Upper lobe of left lung (tissue), 6 donors: ENCODE results near the gene NTF4. TPM values are rescaled to one million over a fixed set of nuclear protein-coding genes. Genes with fewer than 3 reads are reported as not detected.

Source experiments
- ATAC-seq, 2 donors: fragments of 200-7000 bp; cut with Tn5 transposase; one replicate each; pipeline ENCODE4 v1.9.1; 2022; ENCODE audit warnings: mild to moderate bottlenecking in 2 of 2, moderate library complexity in 2 of 2; ENCODE audit not compliant: low FRiP score in 2 of 2
- DNase-seq, 2 donors: peaks; one replicate each; pipeline ENCODE4 v3.0.0-alpha.2; 2019 to 2020
- H3K27ac ChIP-seq, 4 donors: fragments of 200-600 bp; sonication (generic); one replicate each; pipeline ENCODE4 v1.5.1; 2016 to 2019
- H3K27me3 ChIP-seq, 4 donors: fragments of 200-600 bp; sonication (generic); one replicate each; pipeline ENCODE4 v1.5.1; 2017 to 2019
- H3K36me3 ChIP-seq, 4 donors: fragments of 200-600 bp; sonication (generic); one replicate each; pipeline ENCODE4 v1.5.1; 2016 to 2019
- H3K4me1 ChIP-seq, 4 donors: fragments of 200-600 bp; sonication (generic); one replicate each; pipeline ENCODE4 v1.5.1; 2018 to 2019
- H3K4me3 ChIP-seq, 4 donors: fragments of 200-600 bp; sonication (generic); one replicate each; pipeline ENCODE4 v1.5.1; 2017 to 2019; ENCODE audit warnings: mild to moderate bottlenecking in 2 of 4, moderate library complexity in 1 of 4
- H3K9me3 ChIP-seq, 4 donors: fragments of 200-600 bp; sonication (generic); one replicate each; pipeline ENCODE4 v1.5.1; 2018 to 2019
- EP300 ChIP-seq, 4 donors: sonication (generic); formaldehyde crosslinking; IDR thresholded peaks; one replicate each; pipeline ENCODE4 v1.5.1; 2017; ENCODE audit warnings: antibody characterized with exemption in 4 of 4, control low read depth in 2 of 4
- POLR2A ChIP-seq, 4 donors: fragments of 450-650 bp; IDR thresholded peaks; one replicate each; pipeline ENCODE4 v1.5.1; 2016 to 2017; ENCODE audit warnings: antibody characterized with exemption in 4 of 4, mild to moderate bottlenecking in 2 of 4
- POLR2AphosphoS5 ChIP-seq, 2 donors: sonication (generic); formaldehyde crosslinking; IDR thresholded peaks; one replicate each; pipeline ENCODE4 v1.5.1; 2017; ENCODE audit warnings: antibody characterized with exemption in 2 of 2
- WGBS, 2 donors: methylation state at CpG; one replicate each; pipeline ENCODE4 v1.1.5; 2017 to 2018; 5-methylcytosine and 5-hydroxymethylcytosine counted together
- total RNA-seq, 6 donors: library from RNA; depleted of rRNA in 4 of 6; stranded (reverse); fragments of >200 nt in 4 of 6; gene quantifications; one replicate each; pipeline versions ENCODE4 v1.1.0 to v1.2.1, GENCODE V29; 2016 to 2021
- TF ChIP-seq, protein P1 (sequence below), 6 experiments: fragments of 450-650 bp in 4 of 6; fragments of 200-600 bp in 2 of 6; sonication (generic) in 2 of 6; IDR thresholded peaks; one replicate each; pipeline ENCODE4 v1.5.1; 2016 to 2019; ENCODE audit warnings: antibody characterized with exemption in 6 of 6
- donor health status: DM: no; HTN: no; CAD: no; lungs with moderate emphysema.
- donor health status: DM: no; HTN: yes; CAD: no; lungs with severe emphysema.

NTF4 gene
- 10 to 100 TPM in 1 of 6 donors, 1 to 10 TPM in 5; 1.2 to 10.5 (median 4.9) TPM for total RNA-seq

DNA sequence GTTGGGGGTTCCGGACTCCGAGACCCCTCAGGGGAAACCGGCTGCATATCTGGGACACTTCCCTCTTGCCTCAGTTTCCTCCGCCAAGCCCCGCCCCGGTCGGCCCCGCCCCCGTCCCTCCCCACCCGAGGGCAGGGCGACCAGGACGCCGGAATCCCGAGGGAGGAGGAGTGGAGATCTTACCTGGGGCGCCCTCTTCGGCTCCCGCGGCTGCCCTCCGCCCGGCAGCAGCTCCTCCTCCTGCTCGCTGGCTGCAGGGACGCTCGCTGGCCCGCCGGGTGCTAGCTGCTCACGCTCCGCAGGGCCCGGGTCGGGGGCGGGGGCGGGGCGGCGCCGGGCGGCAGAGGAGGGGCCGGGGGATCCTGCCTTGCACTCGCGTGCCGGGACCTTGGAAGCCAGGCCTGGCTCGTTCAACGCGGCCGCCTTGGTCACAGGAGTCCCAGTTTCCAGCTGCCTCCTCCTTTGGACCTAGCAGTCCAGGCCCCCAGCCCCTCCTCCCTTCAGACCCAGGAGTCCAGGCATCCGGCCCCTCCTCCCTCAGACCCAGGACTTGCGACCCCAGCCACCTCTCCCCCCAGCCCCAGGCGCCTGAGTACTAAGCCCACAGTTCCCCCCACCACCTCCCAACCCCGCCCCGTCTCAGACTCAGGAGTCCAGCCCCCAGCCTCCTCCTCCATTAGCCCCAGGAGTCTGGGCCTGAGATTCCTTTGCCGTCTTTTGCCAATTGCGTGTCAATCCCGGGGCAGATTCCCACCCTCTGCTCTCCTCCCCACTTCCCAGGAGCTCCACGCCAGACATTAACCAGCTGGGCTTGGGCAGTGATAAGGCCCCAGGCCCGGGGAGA is at the start of gene NTF4:
TSS of gene NTF4 (minus strand) at position 51 of the 844 bp plus-strand sequence. CDS start 2,821 bp downstream, outside the sequence.
- TF ChIP-seq POLR2A (IDR thresholded peaks at IDR 0.05), result no peak
- TF ChIP-seq, protein P1, sequence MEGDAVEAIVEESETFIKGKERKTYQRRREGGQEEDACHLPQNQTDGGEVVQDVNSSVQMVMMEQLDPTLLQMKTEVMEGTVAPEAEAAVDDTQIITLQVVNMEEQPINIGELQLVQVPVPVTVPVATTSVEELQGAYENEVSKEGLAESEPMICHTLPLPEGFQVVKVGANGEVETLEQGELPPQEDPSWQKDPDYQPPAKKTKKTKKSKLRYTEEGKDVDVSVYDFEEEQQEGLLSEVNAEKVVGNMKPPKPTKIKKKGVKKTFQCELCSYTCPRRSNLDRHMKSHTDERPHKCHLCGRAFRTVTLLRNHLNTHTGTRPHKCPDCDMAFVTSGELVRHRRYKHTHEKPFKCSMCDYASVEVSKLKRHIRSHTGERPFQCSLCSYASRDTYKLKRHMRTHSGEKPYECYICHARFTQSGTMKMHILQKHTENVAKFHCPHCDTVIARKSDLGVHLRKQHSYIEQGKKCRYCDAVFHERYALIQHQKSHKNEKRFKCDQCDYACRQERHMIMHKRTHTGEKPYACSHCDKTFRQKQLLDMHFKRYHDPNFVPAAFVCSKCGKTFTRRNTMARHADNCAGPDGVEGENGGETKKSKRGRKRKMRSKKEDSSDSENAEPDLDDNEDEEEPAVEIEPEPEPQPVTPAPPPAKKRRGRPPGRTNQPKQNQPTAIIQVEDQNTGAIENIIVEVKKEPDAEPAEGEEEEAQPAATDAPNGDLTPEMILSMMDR (IDR thresholded peaks at IDR 0.05), result no peak
- no peak for TF ChIP-seq POLR2AphosphoS5 (IDR thresholded peaks at IDR 0.05)
- no peak for TF ChIP-seq EP300 (IDR thresholded peaks at IDR 0.05)
- DNase-seq, result peak; percentile 50 to 88
- Histone ChIP-seq H3K9me3 (no peaks in the 10 kb centered on the region), H3K4me1 (peaks cover 7 to 10% (median 8%) of the 10 kb centered on the region in 4 donors), H3K27ac (peak within 1 kb of the TSS; percentile 1 to 29 (median 10)), H3K27me3 (peaks cover 3 to 23% (median 9%) of the 10 kb centered on the region in 4 donors), H3K4me3 (peak within 1 kb of the TSS in 3 of 4 donors; percentile 26 to 36 (median 33)), H3K36me3 (no peaks in the 10 kb centered on the region)
- ATAC-seq, result peak; percentile 19 to 44
- 9 to 13% methylated on average over 22 to 30 of the region's 53 CpGs for WGBS, 2 donors

DNA sequence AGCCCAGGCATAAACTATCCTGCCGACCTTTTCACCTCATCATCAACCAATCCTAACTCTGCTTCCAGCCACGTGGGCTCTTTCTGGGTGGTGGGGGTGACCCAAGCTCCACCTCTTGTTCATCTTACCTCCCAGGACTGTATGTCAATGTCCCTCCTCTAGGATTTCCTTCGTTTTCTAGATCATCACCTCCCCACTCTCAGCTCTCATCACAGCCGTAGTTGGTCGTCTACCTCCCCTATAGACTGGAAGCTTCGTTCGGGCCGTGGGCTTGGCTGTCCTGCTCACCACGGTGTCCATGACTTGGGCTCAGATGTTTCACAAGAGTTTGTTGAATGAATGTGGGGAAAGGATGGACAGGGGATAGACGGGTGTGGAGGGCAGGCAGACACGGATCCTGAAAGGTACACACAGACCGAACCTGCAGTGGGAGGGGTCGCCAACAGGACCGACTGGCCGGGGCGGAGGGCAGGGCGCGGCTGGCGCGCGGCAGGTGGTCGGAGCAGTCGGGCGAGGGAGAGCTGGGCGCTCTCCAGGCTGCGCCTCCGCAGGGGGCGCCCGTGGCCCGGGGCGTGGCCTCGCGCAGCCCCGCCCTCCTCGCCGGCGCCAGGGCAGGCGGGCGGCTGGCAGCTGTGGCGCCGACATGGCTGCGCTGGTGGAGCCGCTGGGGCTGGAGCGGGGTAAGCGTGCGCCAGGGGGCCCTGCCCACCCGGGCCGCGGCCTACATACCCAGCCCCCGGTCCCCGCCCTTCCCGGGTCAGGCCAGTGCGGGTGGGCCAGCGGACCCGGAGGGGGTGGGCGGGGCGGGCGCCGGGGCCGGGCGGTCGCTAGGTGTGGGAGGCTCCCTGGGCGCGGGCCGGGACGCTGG is 49.4 kb upstream of the NTF4 start, which contains the start of gene LIN7B:
TSS of gene LIN7B (plus strand) at position 609 of the 868 bp plus-strand sequence. CDS start at position 644, 35 bp downstream.
- Histone ChIP-seq H3K4me3 (peak within 1 kb of the TSS; percentile 70 to 99 (median 86)), H3K36me3 (peaks cover 0 to 7% (median under 1%) of the 10 kb centered on the region in 4 donors), H3K27ac (peak within 1 kb of the TSS; percentile 69 to 88 (median 74)), H3K9me3 (no peaks in the 10 kb centered on the region), H3K4me1 (peaks cover 20 to 33% (median 27%) of the 10 kb centered on the region in 4 donors), H3K27me3 (no peaks in the 10 kb centered on the region)
- peak; percentile 72 to 82 for ATAC-seq
- 0 to 1% methylated on average over 41 to 50 of the region's 66 CpGs for WGBS, 2 donors
- TF ChIP-seq POLR2A (IDR thresholded peaks at IDR 0.05) (peak in 1 of 4 donors; percentile 50), EP300 (IDR thresholded peaks at IDR 0.05) (no peak), POLR2AphosphoS5 (IDR thresholded peaks at IDR 0.05) (peak in 1 of 2 donors; percentile 12)
- TF ChIP-seq, protein P1 (IDR thresholded peaks at IDR 0.05), result peak; percentile 49 to 85 (median 74)
- DNase-seq, result peak; percentile 70 to 96

GRCh38 chr19:49111218-49111998 is 46.8 kb upstream of the NTF4 start:
- WGBS, 2 donors, result 77 to 81% methylated on average over 11 of the region's 11 CpGs

More at GRCh38 chr19:49111218-49111998, 46.8 kb upstream of the NTF4 start:
- Histone ChIP-seq H3K27ac (no peak overlapping the region), H3K4me1 (peaks cover 7 to 19% (median 15%) of the 10 kb centered on the region in 4 donors), H3K27me3 (no peaks in the 10 kb centered on the region), H3K4me3 (no peak overlapping the region), H3K9me3 (no peaks in the 10 kb centered on the region), H3K36me3 (peaks cover 9 to 33% (median 25%) of the 10 kb centered on the region in 4 donors)
- ATAC-seq, result no peak
- DNase-seq, result no peak
- TF ChIP-seq POLR2AphosphoS5 (IDR thresholded peaks at IDR 0.05) (no peak), POLR2A (IDR thresholded peaks at IDR 0.05) (no peak), EP300 (IDR thresholded peaks at IDR 0.05) (no peak)
- TF ChIP-seq, protein P1 (IDR thresholded peaks at IDR 0.05), result no peak
